Osteoblast (primary cell): Measurements from ENCODE around the gene NCLN. TPM values are rescaled to one million over a fixed set of nuclear protein-coding genes. Genes with fewer than 3 reads are reported as not detected.

Source experiments
- DNase-seq: peaks from one replicate; pipeline ENCODE4 v3.0.0; 2011; ENCODE audit warnings: low spot score, mixed read lengths; ENCODE audit not compliant: insufficient read length; ENCODE audit errors: missing footprints
- H2AFZ ChIP-seq: 2 replicates; pipeline ENCODE4 v1.6.0; 2011; ENCODE audit warnings: mild to moderate bottlenecking, low read length
- H3K27ac ChIP-seq: 2 replicates; pipeline ENCODE4 v1.5.1; 2011; ENCODE audit warnings: mild to moderate bottlenecking, low read depth, low read length, moderate library complexity
- H3K27me3 ChIP-seq: 2 replicates; pipeline ENCODE4 v1.6.0; 2012; ENCODE audit warnings: mild to moderate bottlenecking, control low read depth, inconsistent platforms, low read length, moderate library complexity; ENCODE audit not compliant: insufficient read depth
- H3K36me3 ChIP-seq: 2 replicates; pipeline ENCODE4 v1.5.1; 2011; ENCODE audit warnings: mild to moderate bottlenecking, low read length, control low read depth, moderate library complexity; ENCODE audit not compliant: insufficient read depth
- H3K4me1 ChIP-seq: 2 replicates; pipeline ENCODE4 v1.5.1; 2011; ENCODE audit warnings: mild to moderate bottlenecking, low read length, control low read depth, moderate library complexity; ENCODE audit not compliant: insufficient read depth
- H3K4me2 ChIP-seq: 2 replicates; pipeline ENCODE4 v1.6.0; 2011; ENCODE audit warnings: mild to moderate bottlenecking, low read length; ENCODE audit not compliant: insufficient read depth
- H3K4me3 ChIP-seq: fragments of 200-600 bp; sonication (generic); 3 replicates; pipeline ENCODE4 v1.5.1; 2012; ENCODE audit warnings: mild to moderate bottlenecking, low read length, inconsistent platforms; ENCODE audit not compliant: insufficient read depth
- H3K79me2 ChIP-seq: 2 replicates; pipeline ENCODE4 v1.6.0; 2012; ENCODE audit warnings: mild to moderate bottlenecking, low read length, control low read depth, inconsistent platforms; ENCODE audit not compliant: insufficient read depth
- H3K9me3 ChIP-seq: 2 replicates; pipeline ENCODE4 v1.5.1; 2011; ENCODE audit warnings: low read depth, low read length, control low read depth
- H4K20me1 ChIP-seq: 2 replicates; pipeline ENCODE4 v1.6.0; 2012; ENCODE audit warnings: mild to moderate bottlenecking, low read length, control low read depth; ENCODE audit not compliant: insufficient read depth
- CTCF ChIP-seq: IDR thresholded peaks from 2 replicates; pipeline ENCODE4 v1.5.1; 2011; ENCODE audit warnings: mild to moderate bottlenecking, low read depth, low read length, moderate library complexity; ENCODE audit errors: extremely low read depth
- total RNA-seq: library from RNA; depleted of rRNA; stranded (reverse); fragments of >200 nt; gene quantifications from 2 replicates; pipeline ENCODE4 v1.2.3, GENCODE V29; 2012

Gene NCLN
- total RNA-seq, 1 donor: 39.4 TPM

- Histone ChIP-seq H3K4me1 (peaks cover 26% of the 10 kb centered on the region), H3K4me2 (no peak overlapping the region), H4K20me1 (no peaks in the 10 kb centered on the region), H2AFZ (no peak overlapping the region), H3K9me3 (no peaks in the 10 kb centered on the region), H3K4me3 (no peak overlapping the region), H3K36me3 (no peaks in the 10 kb centered on the region), H3K79me2 (no peaks in the 10 kb centered on the region), H3K27ac (no peak overlapping the region), H3K27me3 (no peaks in the 10 kb centered on the region)
- DNase-seq: no peak
- no peak for TF ChIP-seq CTCF
Measured at GRCh38 chr19:3138268-3138667, 47.5 kb upstream of the NCLN start.

GRCh38 chr19:3140667-3141038, 45.1 kb upstream of the NCLN start:
- Histone ChIP-seq H3K4me3 (no peak overlapping the region), H2AFZ (no peak overlapping the region), H3K27me3 (no peaks in the 10 kb centered on the region), H3K27ac (no peak overlapping the region), H3K9me3 (no peaks in the 10 kb centered on the region), H3K79me2 (no peaks in the 10 kb centered on the region), H3K36me3 (no peaks in the 10 kb centered on the region), H3K4me2 (no peak overlapping the region), H4K20me1 (no peaks in the 10 kb centered on the region), H3K4me1 (peaks cover 19% of the 10 kb centered on the region)
- no peak for TF ChIP-seq CTCF
- no peak for DNase-seq

GRCh38 chr19:3142292-3142670, 43.4 kb upstream of the NCLN start:
- Histone ChIP-seq H3K4me1 (peaks cover 19% of the 10 kb centered on the region), H4K20me1 (no peaks in the 10 kb centered on the region), H3K27me3 (no peaks in the 10 kb centered on the region), H2AFZ (peak overlapping the region; percentile 97), H3K9me3 (no peaks in the 10 kb centered on the region), H3K27ac (peak overlapping the region; percentile 94), H3K36me3 (no peaks in the 10 kb centered on the region), H3K79me2 (no peaks in the 10 kb centered on the region), H3K4me2 (peak overlapping the region; percentile 78), H3K4me3 (peak overlapping the region; percentile 51)
- DNase-seq: peak; percentile 98
- no peak for TF ChIP-seq CTCF

- H2AFZ ChIP-seq: no peak overlapping the region
- H3K4me3 ChIP-seq: no peak overlapping the region
- no peaks in the 10 kb centered on the region for H3K9me3 ChIP-seq
- peak overlapping the region; percentile 94 for H3K27ac ChIP-seq
- H3K79me2 ChIP-seq: no peaks in the 10 kb centered on the region
- H3K27me3 ChIP-seq: no peaks in the 10 kb centered on the region
- no peaks in the 10 kb centered on the region for H3K36me3 ChIP-seq
- no peak for DNase-seq
- H4K20me1 ChIP-seq: no peaks in the 10 kb centered on the region
- H3K4me2 ChIP-seq: peak overlapping the region; percentile 78
- peaks cover 19% of the 10 kb centered on the region for H3K4me1 ChIP-seq
- no peak for TF ChIP-seq CTCF
Measured at GRCh38 chr19:3142781-3143337, 42.9 kb upstream of the NCLN start.
